Measurements from ENCODE around the gene MAP3K5. TPM values are rescaled to one million over a fixed set of nuclear protein-coding genes. Genes with fewer than 3 reads are reported as not detected.

The MAP3K5 gene
- total RNA-seq, 1 experiment from 2014 or later: 2.1 TPM

DNA sequence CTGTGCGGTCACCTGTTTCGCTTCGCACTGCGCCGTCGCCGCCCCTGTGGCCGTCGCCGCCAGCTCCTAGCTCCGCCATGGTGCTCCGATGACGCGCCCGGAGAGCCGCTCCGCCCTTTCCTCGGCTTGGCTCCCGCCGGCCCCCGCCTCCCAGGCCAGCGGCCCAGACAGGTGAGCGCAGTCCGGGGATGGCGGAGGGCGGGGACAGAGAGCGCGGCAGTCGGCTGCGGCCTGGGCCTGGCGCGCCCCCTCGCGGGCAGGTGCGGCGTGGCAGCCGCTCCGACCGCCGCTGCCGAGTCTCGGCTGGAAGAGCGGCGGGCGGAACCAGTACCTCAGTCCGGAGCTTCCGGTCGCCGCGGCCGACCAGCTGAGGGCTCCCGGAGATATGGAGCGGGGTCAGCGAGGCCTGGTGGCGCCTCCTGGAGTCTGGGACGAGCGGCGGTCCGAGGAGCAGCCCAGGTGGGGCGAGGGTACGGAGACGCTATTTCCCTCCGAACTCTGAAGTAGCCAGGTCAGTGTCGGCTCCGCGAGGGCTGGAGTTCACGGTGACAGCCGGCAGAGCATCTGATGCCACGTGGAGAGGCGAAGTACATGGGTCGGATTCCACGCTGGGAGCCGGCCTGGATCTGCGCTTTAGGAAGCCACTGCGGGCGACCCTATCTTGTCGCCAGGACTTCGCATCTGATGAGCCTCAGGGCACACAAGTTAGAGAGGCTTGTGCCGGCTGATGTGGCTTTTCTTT lies 241.8 kb downstream of the MAP3K5 start, which contains the start of gene MAP7:
Gene MAP7 (minus strand): TSS at position 93 of the 742 bp plus-strand sequence. CDS start 14 bp downstream, at position 79.
- intact Hi-C loops (cut with micrococcal nuclease; ENCODE audit: unreplicated experiment): loop anchor here (1.0 to 2.0 kb wide), 4 partner anchors 52 to 300 kb away; partner anchors contain the start of genes MAP3K5 and MTFR2
- BruUV-seq (replicated peaks): no TSS peak
- Mint-ChIP-seq H3K4me1 (ENCODE audit: low read depth, unreplicated experiment) (peaks cover 21% of the 10 kb centered on the region), H3K27me3 (ENCODE audit: insufficient read depth, unreplicated experiment) (no peaks in the 10 kb centered on the region), H3K27ac (ENCODE audit: unreplicated experiment) (peak within 1 kb of the TSS; percentile 83), H3K4me3 (ENCODE audit: unreplicated experiment) (peak within 1 kb of the TSS; percentile 81), H3K9me3 (ENCODE audit: unreplicated experiment) (no peaks in the 10 kb centered on the region), H3K36me3 (ENCODE audit: insufficient read depth, unreplicated experiment) (peaks cover 6% of the 10 kb centered on the region)
- Histone ChIP-seq H3K36me3 (ENCODE audit: control insufficient read depth, insufficient read depth, low read length) (no peaks in the 10 kb centered on the region), H3K9me3 (no peaks in the 10 kb centered on the region), H3K4me1 (peaks cover 8% of the 10 kb centered on the region), H3K27me3 (replicated peaks; ENCODE audit: control insufficient read depth, insufficient read depth, low read length) (no peaks in the 10 kb centered on the region), H3K4me3 (ENCODE audit: low read depth, low read length) (peak within 1 kb of the TSS; percentile 94)
- TF ChIP-seq, protein P1, sequence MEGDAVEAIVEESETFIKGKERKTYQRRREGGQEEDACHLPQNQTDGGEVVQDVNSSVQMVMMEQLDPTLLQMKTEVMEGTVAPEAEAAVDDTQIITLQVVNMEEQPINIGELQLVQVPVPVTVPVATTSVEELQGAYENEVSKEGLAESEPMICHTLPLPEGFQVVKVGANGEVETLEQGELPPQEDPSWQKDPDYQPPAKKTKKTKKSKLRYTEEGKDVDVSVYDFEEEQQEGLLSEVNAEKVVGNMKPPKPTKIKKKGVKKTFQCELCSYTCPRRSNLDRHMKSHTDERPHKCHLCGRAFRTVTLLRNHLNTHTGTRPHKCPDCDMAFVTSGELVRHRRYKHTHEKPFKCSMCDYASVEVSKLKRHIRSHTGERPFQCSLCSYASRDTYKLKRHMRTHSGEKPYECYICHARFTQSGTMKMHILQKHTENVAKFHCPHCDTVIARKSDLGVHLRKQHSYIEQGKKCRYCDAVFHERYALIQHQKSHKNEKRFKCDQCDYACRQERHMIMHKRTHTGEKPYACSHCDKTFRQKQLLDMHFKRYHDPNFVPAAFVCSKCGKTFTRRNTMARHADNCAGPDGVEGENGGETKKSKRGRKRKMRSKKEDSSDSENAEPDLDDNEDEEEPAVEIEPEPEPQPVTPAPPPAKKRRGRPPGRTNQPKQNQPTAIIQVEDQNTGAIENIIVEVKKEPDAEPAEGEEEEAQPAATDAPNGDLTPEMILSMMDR (IDR thresholded peaks at IDR 0.05; ENCODE audit: insufficient read depth in 1 of 2, low read depth in 1 of 2, low read length in 1 of 2, severe bottlenecking in 1 of 2, unreplicated experiment in 1 of 2): peak; percentile 57 to 92
- POLR2A ChIA-PET: interaction anchor here (1.3 to 1.5 kb wide), 2 partner anchors 261 to 300 kb away, joined by 6 to 23 read pairs; partner anchors contain the start of genes BCLAF1 and MTFR2
- peak; percentile 91 to 97 for DNase-seq
- CTCF ChIA-PET: interaction anchor here (0.6 to 2.3 kb wide), 27 partner anchors 10 to 309 kb away, joined by 3 to 16 read pairs (median 5); partner anchors contain the start of genes BCLAF1 and MAP3K5

DNA sequence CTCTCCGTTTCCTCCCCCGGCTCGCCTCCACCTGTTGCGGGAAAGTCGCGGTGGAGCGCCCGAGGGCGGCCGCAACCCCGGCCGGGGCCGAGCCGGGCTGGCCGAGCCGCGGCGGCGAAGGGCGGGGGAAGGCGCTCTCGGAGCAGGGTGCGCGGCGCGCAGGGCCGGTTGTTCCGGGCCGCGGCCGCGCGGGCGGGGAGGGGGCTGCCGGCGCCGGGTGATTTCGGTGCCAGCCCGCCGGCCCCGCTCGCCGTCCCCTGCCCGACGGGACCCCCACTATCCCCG lies 242.3 kb downstream of the MAP3K5 start:
- no peak for DNase-seq
- Mint-ChIP-seq H3K4me3 (ENCODE audit: unreplicated experiment) (peak overlapping the region; percentile 81), H3K27ac (ENCODE audit: unreplicated experiment) (peak overlapping the region; percentile 83), H3K4me1 (ENCODE audit: low read depth, unreplicated experiment) (peaks cover 21% of the 10 kb centered on the region), H3K27me3 (ENCODE audit: insufficient read depth, unreplicated experiment) (no peaks in the 10 kb centered on the region), H3K9me3 (ENCODE audit: unreplicated experiment) (no peaks in the 10 kb centered on the region), H3K36me3 (ENCODE audit: insufficient read depth, unreplicated experiment) (peaks cover 8% of the 10 kb centered on the region)
- CTCF ChIA-PET: interaction anchor here (0.6 to 2.3 kb wide), 22 partner anchors 11 to 309 kb away, joined by 3 to 16 read pairs (median 5); partner anchors contain the start of genes BCLAF1 and MAP3K5
- BruUV-seq (replicated peaks): no TSS peak
- peak overlapping the region; percentile 94 for H3K4me3 ChIP-seq (ENCODE audit: low read depth, low read length)
- H3K9me3 ChIP-seq: no peaks in the 10 kb centered on the region
- intact Hi-C loops (cut with micrococcal nuclease; ENCODE audit: unreplicated experiment): loop anchor here (1.0 to 2.0 kb wide), 4 partner anchors 51 to 299 kb away; partner anchors contain the start of genes MAP3K5 and MTFR2
- H3K36me3 ChIP-seq (ENCODE audit: control insufficient read depth, insufficient read depth, low read length): no peaks in the 10 kb centered on the region
- TF ChIP-seq, protein P1 (IDR thresholded peaks at IDR 0.05; ENCODE audit: insufficient read depth in 1 of 2, low read depth in 1 of 2, low read length in 1 of 2, severe bottlenecking in 1 of 2, unreplicated experiment in 1 of 2): no peak
- POLR2A ChIA-PET: interaction anchor here (1.3 to 1.5 kb wide), 2 partner anchors 261 to 300 kb away, joined by 6 to 23 read pairs; partner anchors contain the start of genes BCLAF1 and MTFR2
- no peaks in the 10 kb centered on the region for H3K27me3 ChIP-seq (replicated peaks; ENCODE audit: control insufficient read depth, insufficient read depth, low read length)
- H3K4me1 ChIP-seq: peaks cover 8% of the 10 kb centered on the region

DNA sequence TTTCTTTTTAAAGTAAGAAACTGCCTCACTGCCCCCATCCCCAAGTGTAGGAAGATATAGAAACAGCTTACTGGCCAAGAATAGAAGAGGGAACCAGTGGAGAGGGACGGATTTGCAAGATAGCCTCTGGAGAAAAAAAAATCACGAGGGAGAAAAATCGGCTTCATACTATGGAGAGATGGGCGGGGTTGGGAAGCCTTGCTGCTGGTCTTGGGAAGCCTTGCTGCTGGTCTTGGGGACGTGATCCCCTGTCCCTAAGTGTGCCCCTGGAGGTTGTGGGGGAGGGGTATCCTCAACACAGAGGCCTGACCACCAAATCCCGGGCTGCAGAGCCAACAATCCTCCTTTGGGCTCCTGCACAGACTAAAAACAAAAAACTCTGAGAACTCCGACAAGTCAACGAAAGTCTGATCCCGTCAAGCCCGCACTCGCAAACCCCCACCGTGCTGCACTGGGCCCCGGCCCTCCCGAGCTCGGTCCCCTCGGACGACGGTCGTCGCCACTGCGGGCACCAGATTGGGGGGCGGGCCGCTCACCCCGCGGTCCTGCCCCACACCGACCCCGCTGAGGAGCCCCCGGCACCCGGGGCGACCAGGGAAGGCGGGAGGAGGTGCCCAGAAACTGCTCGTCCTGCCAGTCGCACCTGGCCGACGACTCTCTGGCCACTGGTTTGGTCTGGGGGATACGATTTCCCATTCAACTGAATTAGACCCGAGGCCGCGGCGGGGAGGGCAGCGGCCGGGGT lies 242.8 kb downstream of the MAP3K5 start:
- Mint-ChIP-seq H3K4me3 (ENCODE audit: unreplicated experiment) (peak overlapping the region; percentile 81), H3K9me3 (ENCODE audit: unreplicated experiment) (no peaks in the 10 kb centered on the region), H3K27me3 (ENCODE audit: insufficient read depth, unreplicated experiment) (no peaks in the 10 kb centered on the region), H3K27ac (ENCODE audit: unreplicated experiment) (peak overlapping the region; percentile 83), H3K4me1 (ENCODE audit: low read depth, unreplicated experiment) (peaks cover 24% of the 10 kb centered on the region), H3K36me3 (ENCODE audit: insufficient read depth, unreplicated experiment) (peaks cover 13% of the 10 kb centered on the region)
- DNase-seq: peak; percentile 38 to 39
- Histone ChIP-seq H3K4me3 (ENCODE audit: low read depth, low read length) (peak overlapping the region; percentile 94), H3K36me3 (ENCODE audit: control insufficient read depth, insufficient read depth, low read length) (no peaks in the 10 kb centered on the region), H3K27me3 (replicated peaks; ENCODE audit: control insufficient read depth, insufficient read depth, low read length) (no peaks in the 10 kb centered on the region), H3K9me3 (no peaks in the 10 kb centered on the region), H3K4me1 (peaks cover 8% of the 10 kb centered on the region)
- CTCF ChIA-PET: interaction anchor here (0.6 to 2.3 kb wide), 19 partner anchors 13 to 296 kb away, joined by 3 to 16 read pairs (median 5); partner anchors contain the start of genes BCLAF1 and MAP3K5
- POLR2A ChIA-PET: interaction anchor here (1.3 to 1.5 kb wide), 2 partner anchors 260 to 299 kb away, joined by 6 to 23 read pairs; partner anchors contain the start of genes BCLAF1 and MTFR2
- BruUV-seq (replicated peaks): no TSS peak
- TF ChIP-seq, protein P1 (IDR thresholded peaks at IDR 0.05; ENCODE audit: insufficient read depth in 1 of 2, low read depth in 1 of 2, low read length in 1 of 2, severe bottlenecking in 1 of 2, unreplicated experiment in 1 of 2): no peak
- intact Hi-C loops (cut with micrococcal nuclease; ENCODE audit: unreplicated experiment): loop anchor here (1.0 to 10.0 kb wide), 6 partner anchors 51 to 299 kb away; partner anchors contain the start of genes BCLAF1, MAP3K5 and MTFR2
